Liver (tissue), 9 donors: ENCODE results near the gene ADPRH. TPM values are rescaled to one million over a fixed set of nuclear protein-coding genes. Genes with fewer than 3 reads are reported as not detected.

ENCODE experiments used
- DNase-seq: peaks from one replicate; pipeline ENCODE4 v3.0.0-alpha.2; 2017; ENCODE audit warnings: low spot score
- H3K27ac ChIP-seq, 2 donors: one replicate each; pipeline ENCODE4 v1.7.0; 2013; ENCODE audit warnings: inconsistent platforms in 2 of 2, low read length in 2 of 2, control low read depth in 1 of 2, low read depth in 1 of 2, mild to moderate bottlenecking in 1 of 2
- H3K27me3 ChIP-seq, 4 donors: one replicate each; pipeline versions ENCODE4 v1.6.1 to v1.7.0; 2013; ENCODE audit warnings: low read length in 3 of 4, inconsistent platforms in 1 of 4, mild to moderate bottlenecking in 1 of 4, moderate library complexity in 1 of 4; ENCODE audit not compliant: control insufficient read depth in 4 of 4, insufficient read depth in 4 of 4
- H3K36me3 ChIP-seq, 4 donors: one replicate each; pipeline versions ENCODE4 v1.6.1 to v1.7.0; 2013; ENCODE audit warnings: low read length in 3 of 4, mild to moderate bottlenecking in 3 of 4, low read depth in 1 of 4, moderate library complexity in 1 of 4; ENCODE audit not compliant: control insufficient read depth in 4 of 4, insufficient read depth in 3 of 4
- H3K4me1 ChIP-seq, 4 donors: one replicate each; pipeline versions ENCODE4 v1.6.1 to v1.7.0; 2013; ENCODE audit warnings: low read length in 3 of 4, mild to moderate bottlenecking in 3 of 4, moderate library complexity in 1 of 4; ENCODE audit not compliant: control insufficient read depth in 4 of 4, insufficient read depth in 4 of 4
- H3K4me3 ChIP-seq, 3 donors: one replicate each; pipeline versions ENCODE4 v1.6.1 to v1.7.0; 2013; ENCODE audit warnings: low read length in 3 of 3, control low read depth in 1 of 3, low read depth in 1 of 3, mild to moderate bottlenecking in 1 of 3
- H3K9ac ChIP-seq, 2 donors: one replicate each; pipeline ENCODE4 v1.7.0; 2013; ENCODE audit warnings: low read length in 2 of 2, mild to moderate bottlenecking in 2 of 2, moderate library complexity in 2 of 2, control low read depth in 1 of 2, low read depth in 1 of 2
- H3K9me3 ChIP-seq, 4 donors: one replicate each; pipeline versions ENCODE4 v1.6.1 to v1.7.0; 2013; ENCODE audit warnings: low read length in 3 of 4; ENCODE audit not compliant: control insufficient read depth in 4 of 4
- ATF3 ChIP-seq: IDR thresholded peaks from 2 replicates; pipeline ENCODE4 v1.6.1; 2016; ENCODE audit warnings: antibody characterized with exemption
- EGR1 ChIP-seq, 2 donors: IDR thresholded peaks; 2 replicates each; pipeline ENCODE4 v1.6.1; 2016 to 2018; ENCODE audit warnings: antibody characterized with exemption in 2 of 2, low read depth in 2 of 2
- FOXA1 ChIP-seq: IDR thresholded peaks from 2 replicates; pipeline ENCODE4 v1.6.1; 2016; ENCODE audit warnings: antibody characterized with exemption
- FOXA2 ChIP-seq: IDR thresholded peaks from 2 replicates; pipeline ENCODE4 v1.6.1; 2016; ENCODE audit warnings: antibody characterized with exemption
- GABPA ChIP-seq, 2 donors: IDR thresholded peaks in 1 of 2; conservative IDR thresholded peaks in 1 of 2; 2 replicates each; pipeline ENCODE4 v1.6.1; 2016; ENCODE audit warnings: antibody characterized with exemption in 2 of 2, mild to moderate bottlenecking in 1 of 2, moderate library complexity in 1 of 2
- HNF4A ChIP-seq, 2 donors: conservative IDR thresholded peaks; 2 replicates each; pipeline ENCODE4 v1.6.1; 2016; ENCODE audit warnings: antibody characterized with exemption in 2 of 2, mild to moderate bottlenecking in 2 of 2
- HNF4G ChIP-seq: IDR thresholded peaks from 2 replicates; pipeline ENCODE4 v1.6.1; 2016; ENCODE audit warnings: antibody characterized with exemption
- JUND ChIP-seq, 2 donors: IDR thresholded peaks; 2 replicates each; pipeline ENCODE4 v1.6.1; 2016; ENCODE audit warnings: antibody characterized with exemption in 2 of 2
- RAD21 ChIP-seq, 2 donors: IDR thresholded peaks; 2 replicates each; pipeline ENCODE4 v1.6.1; 2016; ENCODE audit warnings: antibody characterized with exemption in 2 of 2, mild to moderate bottlenecking in 2 of 2
- RXRA ChIP-seq, 2 donors: IDR thresholded peaks; 2 replicates each; pipeline ENCODE4 v1.6.1; 2017 to 2018; ENCODE audit warnings: antibody characterized with exemption in 2 of 2, mild to moderate bottlenecking in 1 of 2
- SP1 ChIP-seq: IDR thresholded peaks from 2 replicates; pipeline ENCODE4 v1.6.1; 2018; ENCODE audit warnings: antibody characterized with exemption, mild to moderate bottlenecking
- TAF1 ChIP-seq: conservative IDR thresholded peaks from 2 replicates; pipeline ENCODE4 v1.6.1; 2016; ENCODE audit warnings: antibody characterized with exemption, mild to moderate bottlenecking
- YY1 ChIP-seq: IDR thresholded peaks from 2 replicates; pipeline ENCODE4 v1.6.1; 2016; ENCODE audit warnings: antibody characterized with exemption, mild to moderate bottlenecking
- WGBS: extraction: QIAGEN DNeasy Blood & Tissue Kit; methylation state at CpG from one replicate; pipeline ENCODE4 v1.1.7; 2013; 5-methylcytosine and 5-hydroxymethylcytosine counted together
- polyA plus RNA-seq, 2 donors: library from polyadenylated mRNA; stranded (reverse) in 1 of 2; unstranded in 1 of 2; fragments of 200-250 nt in 1 of 2; fragments of >200 nt in 1 of 2; fragmentation: Nextera tagmentation in 1 of 2; extraction: Ambion mirVana in 1 of 2; gene quantifications; one replicate each; pipeline versions ENCODE4 v1.2.1 to v1.2.3, GENCODE V29; 2013 to 2015
- total RNA-seq, 2 donors: library from RNA; depleted of rRNA; stranded (reverse); fragments of >200 nt; gene quantifications; one replicate each; pipeline ENCODE4 v1.2.3, GENCODE V29; 2014
- TF ChIP-seq, protein P1 (sequence below): fragments of 150-350 bp; IDR thresholded peaks from 2 replicates; pipeline ENCODE4 v1.5.1; 2017; ENCODE audit warnings: improper control_type of control experiment, low read depth, low read length; ENCODE audit not compliant: missing input control
- TF ChIP-seq, protein P2 (sequence below): IDR thresholded peaks from 2 replicates; pipeline ENCODE4 v1.6.1; 2016; ENCODE audit warnings: antibody characterized with exemption, mild to moderate bottlenecking
- TF ChIP-seq, protein P3 (sequence below): IDR thresholded peaks from 2 replicates; pipeline ENCODE4 v1.6.1; 2016; ENCODE audit warnings: antibody characterized with exemption
- TF ChIP-seq, protein P4 (sequence below): IDR thresholded peaks from 2 replicates; pipeline ENCODE4 v1.6.1; 2016; ENCODE audit warnings: antibody characterized with exemption
- donor health status: healthy.
- donor health status: healthy.
- donor health status: healthy.
- donor health status: healthy.
- donor health status: healthy.

Gene ADPRH
- total and polyA plus RNA-seq, 4 donors, result 0.89 to 3.8 (median 2.4) TPM

DNA sequence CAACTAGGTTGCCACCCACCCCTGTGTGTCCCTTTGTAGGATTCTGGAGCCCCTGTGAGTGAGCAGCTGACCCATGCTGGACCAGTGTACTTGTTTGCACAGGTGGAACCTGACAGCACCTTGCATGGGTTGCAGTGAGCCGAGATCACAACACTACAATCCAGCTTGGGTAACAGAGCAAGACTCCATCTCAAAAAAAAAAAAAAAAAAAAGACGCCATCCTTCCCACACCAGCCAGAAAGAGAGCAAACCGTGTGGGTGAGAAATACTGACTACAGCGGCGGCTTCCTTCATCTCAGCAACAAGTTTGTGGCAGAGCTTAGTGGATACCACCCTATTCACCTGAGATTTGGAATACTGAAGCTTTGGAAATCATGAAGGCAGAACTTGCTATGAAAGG is 19.1 kb upstream of the ADPRH start:
- Histone ChIP-seq H3K9me3 (no peaks in the 10 kb centered on the region), H3K27ac (no peak overlapping the region), H3K4me1 (peaks cover 0 to 1% (median 0%) of the 10 kb centered on the region in 4 donors), H3K27me3 (no peaks in the 10 kb centered on the region), H3K4me3 (no peak overlapping the region), H3K9ac (no peak overlapping the region), H3K36me3 (no peaks in the 10 kb centered on the region)
- 89% methylated on average over 5 of the region's 5 CpGs for WGBS
- DNase-seq, result no peak
- TF ChIP-seq YY1, result no peak
- TF ChIP-seq JUND (IDR thresholded peaks at IDR 0.05), result no peak
- no peak for TF ChIP-seq HNF4G
- TF ChIP-seq, protein P1, sequence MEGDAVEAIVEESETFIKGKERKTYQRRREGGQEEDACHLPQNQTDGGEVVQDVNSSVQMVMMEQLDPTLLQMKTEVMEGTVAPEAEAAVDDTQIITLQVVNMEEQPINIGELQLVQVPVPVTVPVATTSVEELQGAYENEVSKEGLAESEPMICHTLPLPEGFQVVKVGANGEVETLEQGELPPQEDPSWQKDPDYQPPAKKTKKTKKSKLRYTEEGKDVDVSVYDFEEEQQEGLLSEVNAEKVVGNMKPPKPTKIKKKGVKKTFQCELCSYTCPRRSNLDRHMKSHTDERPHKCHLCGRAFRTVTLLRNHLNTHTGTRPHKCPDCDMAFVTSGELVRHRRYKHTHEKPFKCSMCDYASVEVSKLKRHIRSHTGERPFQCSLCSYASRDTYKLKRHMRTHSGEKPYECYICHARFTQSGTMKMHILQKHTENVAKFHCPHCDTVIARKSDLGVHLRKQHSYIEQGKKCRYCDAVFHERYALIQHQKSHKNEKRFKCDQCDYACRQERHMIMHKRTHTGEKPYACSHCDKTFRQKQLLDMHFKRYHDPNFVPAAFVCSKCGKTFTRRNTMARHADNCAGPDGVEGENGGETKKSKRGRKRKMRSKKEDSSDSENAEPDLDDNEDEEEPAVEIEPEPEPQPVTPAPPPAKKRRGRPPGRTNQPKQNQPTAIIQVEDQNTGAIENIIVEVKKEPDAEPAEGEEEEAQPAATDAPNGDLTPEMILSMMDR, result no peak
- no peak for TF ChIP-seq RAD21 (IDR thresholded peaks at IDR 0.05)
- TF ChIP-seq, protein P2, sequence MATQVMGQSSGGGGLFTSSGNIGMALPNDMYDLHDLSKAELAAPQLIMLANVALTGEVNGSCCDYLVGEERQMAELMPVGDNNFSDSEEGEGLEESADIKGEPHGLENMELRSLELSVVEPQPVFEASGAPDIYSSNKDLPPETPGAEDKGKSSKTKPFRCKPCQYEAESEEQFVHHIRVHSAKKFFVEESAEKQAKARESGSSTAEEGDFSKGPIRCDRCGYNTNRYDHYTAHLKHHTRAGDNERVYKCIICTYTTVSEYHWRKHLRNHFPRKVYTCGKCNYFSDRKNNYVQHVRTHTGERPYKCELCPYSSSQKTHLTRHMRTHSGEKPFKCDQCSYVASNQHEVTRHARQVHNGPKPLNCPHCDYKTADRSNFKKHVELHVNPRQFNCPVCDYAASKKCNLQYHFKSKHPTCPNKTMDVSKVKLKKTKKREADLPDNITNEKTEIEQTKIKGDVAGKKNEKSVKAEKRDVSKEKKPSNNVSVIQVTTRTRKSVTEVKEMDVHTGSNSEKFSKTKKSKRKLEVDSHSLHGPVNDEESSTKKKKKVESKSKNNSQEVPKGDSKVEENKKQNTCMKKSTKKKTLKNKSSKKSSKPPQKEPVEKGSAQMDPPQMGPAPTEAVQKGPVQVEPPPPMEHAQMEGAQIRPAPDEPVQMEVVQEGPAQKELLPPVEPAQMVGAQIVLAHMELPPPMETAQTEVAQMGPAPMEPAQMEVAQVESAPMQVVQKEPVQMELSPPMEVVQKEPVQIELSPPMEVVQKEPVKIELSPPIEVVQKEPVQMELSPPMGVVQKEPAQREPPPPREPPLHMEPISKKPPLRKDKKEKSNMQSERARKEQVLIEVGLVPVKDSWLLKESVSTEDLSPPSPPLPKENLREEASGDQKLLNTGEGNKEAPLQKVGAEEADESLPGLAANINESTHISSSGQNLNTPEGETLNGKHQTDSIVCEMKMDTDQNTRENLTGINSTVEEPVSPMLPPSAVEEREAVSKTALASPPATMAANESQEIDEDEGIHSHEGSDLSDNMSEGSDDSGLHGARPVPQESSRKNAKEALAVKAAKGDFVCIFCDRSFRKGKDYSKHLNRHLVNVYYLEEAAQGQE, result no peak
- TF ChIP-seq ATF3, result no peak
- TF ChIP-seq, protein P3, sequence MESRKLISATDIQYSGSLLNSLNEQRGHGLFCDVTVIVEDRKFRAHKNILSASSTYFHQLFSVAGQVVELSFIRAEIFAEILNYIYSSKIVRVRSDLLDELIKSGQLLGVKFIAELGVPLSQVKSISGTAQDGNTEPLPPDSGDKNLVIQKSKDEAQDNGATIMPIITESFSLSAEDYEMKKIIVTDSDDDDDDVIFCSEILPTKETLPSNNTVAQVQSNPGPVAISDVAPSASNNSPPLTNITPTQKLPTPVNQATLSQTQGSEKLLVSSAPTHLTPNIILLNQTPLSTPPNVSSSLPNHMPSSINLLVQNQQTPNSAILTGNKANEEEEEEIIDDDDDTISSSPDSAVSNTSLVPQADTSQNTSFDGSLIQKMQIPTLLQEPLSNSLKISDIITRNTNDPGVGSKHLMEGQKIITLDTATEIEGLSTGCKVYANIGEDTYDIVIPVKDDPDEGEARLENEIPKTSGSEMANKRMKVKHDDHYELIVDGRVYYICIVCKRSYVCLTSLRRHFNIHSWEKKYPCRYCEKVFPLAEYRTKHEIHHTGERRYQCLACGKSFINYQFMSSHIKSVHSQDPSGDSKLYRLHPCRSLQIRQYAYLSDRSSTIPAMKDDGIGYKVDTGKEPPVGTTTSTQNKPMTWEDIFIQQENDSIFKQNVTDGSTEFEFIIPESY, result no peak
- no peak for TF ChIP-seq TAF1
- no peak for TF ChIP-seq FOXA2
- TF ChIP-seq RXRA (IDR thresholded peaks at IDR 0.05), result no peak
- TF ChIP-seq HNF4A (conservative IDR thresholded peaks at IDR 0.05), result no peak
- no peak for TF ChIP-seq GABPA (IDR thresholded peaks at IDR 0.05 in 1 of 2, conservative IDR thresholded peaks at IDR 0.05 in 1 of 2)
- no peak for TF ChIP-seq FOXA1
- TF ChIP-seq, protein P4, sequence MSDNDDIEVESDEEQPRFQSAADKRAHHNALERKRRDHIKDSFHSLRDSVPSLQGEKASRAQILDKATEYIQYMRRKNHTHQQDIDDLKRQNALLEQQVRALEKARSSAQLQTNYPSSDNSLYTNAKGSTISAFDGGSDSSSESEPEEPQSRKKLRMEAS, result no peak
- TF ChIP-seq EGR1 (IDR thresholded peaks at IDR 0.05; ENCODE audit: low read depth in 2 of 2), result no peak
- TF ChIP-seq SP1, result no peak
